OCI-M2 (cell line): ENCODE measurements around the gene GRIN3B.

Experiments used
- DNase-seq: peaks from one replicate; lab custom pipeline; 2025; ENCODE audit not compliant: unreplicated experiment; lab: John Stamatoyannopoulos, UW

GRIN3B gene

DNA sequence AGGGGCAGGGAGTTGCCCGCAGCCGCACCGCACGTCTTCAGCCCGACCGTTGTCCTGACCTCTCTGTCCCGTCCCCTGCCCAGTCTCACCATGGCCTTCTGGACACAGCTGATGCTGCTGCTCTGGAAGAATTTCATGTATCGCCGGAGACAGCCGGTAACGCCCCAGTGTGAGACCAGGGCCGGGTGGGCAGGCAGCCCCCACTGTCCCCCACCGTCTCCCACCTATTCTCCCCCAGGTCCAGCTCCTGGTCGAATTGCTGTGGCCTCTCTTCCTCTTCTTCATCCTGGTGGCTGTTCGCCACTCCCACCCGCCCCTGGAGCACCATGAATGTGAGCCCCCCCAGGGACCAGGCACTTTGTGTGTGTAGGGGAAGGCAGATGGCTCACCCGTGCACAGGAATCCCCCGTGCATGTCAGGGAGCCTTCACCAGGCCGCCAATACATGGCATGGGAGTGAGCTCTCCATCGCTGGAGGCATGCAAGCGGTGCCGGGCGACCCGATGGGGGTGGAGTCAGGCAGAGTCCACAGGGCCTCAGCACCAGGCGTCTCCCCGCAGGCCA is 41.1 kb downstream of the GRIN3B start:
- DNase-seq = no peak

DNA sequence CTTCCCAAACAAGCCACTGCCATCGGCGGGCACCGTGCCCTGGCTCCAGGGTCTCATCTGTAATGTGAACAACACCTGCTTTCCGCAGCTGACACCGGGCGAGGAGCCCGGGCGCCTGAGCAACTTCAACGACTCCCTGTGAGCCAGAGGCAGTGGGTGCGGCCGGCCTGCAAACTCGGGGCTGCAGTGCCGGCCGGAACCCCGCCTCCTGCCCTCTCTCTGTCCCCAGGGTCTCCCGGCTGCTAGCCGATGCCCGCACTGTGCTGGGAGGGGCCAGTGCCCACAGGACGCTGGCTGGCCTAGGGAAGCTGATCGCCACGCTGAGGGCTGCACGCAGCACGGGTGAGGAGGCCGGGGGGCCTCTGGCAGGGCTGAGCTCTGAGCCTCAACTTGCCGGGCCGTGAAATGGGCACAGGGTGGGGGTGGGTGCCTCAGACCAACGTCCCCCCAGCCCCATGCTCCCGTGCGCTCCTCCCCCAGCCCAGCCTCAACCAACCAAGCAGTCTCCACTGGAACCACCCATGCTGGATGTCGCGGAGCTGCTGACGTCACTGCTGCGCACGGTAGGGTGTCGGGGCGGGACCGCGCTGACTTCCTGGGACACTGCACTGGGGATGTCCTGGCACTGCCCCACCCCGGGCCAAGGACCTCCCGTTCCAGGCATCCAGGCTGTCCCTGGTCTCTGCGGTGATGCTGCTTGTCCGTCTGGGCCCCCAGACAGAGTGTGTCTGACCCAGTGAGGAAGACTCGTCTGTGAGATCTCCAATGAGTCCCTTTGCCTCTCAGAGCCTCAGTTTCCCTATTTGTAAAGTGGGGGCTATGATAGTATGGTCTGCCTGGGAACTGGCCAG is 41.8 kb downstream of the GRIN3B start:
- DNase-seq = no peak

DNA sequence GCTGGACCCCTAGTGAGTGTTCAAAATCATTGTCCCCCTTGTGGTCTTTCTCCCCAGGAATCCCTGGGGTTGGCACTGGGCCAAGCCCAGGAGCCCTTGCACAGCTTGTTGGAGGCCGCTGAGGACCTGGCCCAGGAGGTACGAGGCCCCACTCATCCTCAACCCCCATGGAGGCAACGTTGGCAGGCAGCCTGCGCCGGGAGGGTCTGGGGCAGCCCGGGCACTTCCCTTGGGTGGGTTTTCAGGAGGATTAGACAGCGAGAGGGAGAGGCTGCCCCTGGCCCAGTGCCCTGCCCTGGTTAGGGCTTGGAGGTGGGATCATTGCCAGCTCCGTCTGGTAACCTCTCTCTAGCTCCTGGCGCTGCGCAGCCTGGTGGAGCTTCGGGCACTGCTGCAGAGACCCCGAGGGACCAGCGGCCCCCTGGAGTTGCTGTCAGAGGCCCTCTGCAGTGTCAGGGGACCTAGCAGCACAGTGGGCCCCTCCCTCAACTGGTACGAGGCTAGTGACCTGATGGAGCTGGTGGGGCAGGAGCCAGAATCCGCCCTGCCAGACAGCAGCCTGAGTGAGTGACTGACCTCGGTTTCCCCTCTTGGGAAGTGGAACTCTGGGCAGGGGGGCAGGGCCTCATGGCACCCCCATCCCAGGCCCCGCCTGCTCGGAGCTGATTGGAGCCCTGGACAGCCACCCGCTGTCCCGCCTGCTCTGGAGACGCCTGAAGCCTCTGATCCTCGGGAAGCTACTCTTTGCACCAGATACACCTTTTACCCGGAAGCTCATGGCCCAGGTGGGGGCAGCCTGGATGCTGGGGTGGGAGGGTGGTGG is 42.7 kb downstream of the GRIN3B start:
- DNase-seq = no peak

DNA sequence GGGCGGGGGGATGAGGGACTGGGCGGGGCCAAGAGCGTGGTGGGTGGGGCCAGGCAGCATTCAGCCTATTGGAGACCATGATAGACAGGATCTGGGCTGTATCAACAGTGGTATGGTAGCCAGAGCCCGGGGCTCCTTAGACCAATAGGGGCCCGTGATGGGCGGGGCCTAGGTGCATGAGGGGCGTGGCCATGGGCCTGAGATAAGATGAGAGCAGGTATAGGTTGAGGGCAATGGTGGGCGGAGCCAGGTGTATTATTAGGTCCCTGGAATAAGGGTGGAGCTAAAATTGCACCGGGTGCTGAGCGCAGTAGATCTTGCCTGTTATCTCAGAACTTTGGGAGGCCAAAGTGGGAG is 45.0 kb downstream of the GRIN3B start:
- no peak for DNase-seq

DNA sequence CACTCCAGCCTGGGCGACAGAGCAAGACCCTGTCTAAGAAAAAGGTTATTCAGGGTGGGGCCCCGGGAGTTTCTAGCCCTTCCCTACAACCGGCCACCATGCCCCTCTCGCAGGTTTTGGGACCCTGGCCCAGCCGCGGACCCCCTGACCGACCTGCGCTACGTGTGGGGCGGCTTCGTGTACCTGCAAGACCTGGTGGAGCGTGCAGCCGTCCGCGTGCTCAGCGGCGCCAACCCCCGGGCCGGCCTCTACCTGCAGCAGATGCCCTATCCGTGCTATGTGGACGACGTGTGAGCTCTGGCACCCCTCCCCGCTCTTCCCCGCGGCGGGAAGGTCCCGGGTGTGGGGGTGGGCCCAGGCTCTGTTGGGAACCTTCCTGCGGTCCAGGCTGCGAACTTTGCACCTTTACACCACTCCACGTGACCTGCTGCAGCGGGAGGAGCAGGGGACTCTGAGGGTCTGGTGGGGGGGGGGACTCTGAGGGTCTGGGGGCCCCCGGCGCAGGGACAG is 46.0 kb downstream of the GRIN3B start:
- no peak for DNase-seq

DNA sequence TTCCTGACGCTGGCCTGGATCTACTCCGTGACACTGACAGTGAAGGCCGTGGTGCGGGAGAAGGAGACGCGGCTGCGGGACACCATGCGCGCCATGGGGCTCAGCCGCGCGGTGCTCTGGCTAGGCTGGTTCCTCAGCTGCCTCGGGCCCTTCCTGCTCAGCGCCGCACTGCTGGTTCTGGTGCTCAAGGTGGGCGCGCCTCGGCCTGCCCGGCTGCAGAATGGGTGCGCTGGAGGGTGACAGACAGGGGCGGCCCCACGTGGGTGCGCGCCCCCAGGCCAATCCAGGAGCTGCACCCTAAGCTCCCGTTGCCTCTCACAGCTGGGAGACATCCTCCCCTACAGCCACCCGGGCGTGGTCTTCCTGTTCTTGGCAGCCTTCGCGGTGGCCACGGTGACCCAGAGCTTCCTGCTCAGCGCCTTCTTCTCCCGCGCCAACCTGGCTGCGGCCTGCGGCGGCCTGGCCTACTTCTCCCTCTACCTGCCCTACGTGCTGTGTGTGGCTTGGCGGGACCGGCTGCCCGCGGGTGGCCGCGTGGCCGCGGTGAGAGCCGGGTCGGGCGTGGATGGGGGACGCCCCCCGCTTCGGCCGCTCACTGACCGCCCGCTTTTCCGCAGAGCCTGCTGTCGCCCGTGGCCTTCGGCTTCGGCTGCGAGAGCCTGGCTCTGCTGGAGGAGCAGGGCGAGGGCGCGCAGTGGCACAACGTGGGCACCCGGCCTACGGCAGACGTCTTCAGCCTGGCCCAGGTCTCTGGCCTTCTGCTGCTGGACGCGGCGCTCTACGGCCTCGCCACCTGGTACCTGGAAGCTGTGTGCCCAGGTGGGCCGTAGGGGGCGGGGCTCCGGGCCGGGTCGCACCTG is 46.8 kb downstream of the GRIN3B start:
- DNase-seq = no peak

DNA sequence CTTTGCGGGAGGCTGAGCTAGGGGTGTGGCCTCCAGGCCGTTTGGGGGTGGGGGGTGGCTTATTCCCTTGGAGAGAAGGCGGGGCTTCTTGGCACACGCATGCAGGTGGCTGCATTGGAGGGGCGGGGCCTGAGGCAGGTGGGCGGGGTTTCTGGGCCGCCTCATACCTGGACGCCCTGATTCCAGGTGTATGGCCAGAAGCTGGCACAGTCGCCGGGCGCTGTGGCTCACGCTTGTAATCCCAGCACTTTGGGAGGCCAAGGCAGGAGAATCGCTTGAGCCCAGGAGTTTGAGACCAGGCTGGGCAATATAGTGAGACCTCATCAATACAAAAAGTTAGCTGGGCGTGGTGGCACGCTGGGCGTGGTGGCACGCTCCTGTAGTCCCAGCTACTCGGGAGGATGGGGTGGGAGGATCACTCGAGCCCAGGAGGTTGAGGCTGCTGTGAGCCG is 47.5 kb downstream of the GRIN3B start:
- DNase-seq = no peak

DNA sequence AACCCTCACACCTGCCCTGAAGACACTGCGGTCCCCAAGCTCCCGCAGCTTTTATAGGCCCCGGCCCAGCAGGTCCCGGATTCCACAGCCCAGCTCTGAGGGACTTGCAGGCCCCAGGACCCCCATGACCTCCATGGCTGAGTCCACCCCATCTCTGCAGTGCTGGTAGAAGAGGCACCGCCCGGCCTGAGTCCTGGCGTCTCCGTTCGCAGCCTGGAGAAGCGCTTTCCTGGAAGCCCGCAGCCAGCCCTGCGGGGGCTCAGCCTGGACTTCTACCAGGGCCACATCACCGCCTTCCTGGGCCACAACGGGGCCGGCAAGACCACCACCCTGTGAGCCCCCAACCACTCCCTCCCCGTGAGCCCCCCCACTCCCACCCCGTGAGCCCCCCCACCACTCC is 48.9 kb downstream of the GRIN3B start:
- no peak for DNase-seq

DNA sequence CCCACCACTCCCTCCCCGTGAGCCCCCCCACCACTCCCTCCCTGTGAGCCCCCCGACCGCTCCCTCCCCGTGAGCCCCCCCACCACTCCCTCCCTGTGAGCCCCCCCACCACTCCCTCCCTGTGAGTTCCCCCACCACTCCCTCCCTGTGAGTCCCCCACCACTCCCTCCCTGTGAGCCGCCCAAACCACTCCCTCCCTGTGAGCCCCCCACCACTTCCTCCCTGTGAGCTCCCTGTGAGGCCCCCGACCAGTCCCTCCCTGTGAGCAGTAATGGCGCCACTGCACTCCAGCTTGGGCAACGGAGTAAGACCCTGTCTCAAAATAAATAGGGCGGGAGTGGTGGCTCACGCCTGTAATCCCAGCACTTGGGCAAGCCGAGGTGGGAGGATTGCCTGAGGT is 49.6 kb downstream of the GRIN3B start:
- DNase-seq = no peak

DNA sequence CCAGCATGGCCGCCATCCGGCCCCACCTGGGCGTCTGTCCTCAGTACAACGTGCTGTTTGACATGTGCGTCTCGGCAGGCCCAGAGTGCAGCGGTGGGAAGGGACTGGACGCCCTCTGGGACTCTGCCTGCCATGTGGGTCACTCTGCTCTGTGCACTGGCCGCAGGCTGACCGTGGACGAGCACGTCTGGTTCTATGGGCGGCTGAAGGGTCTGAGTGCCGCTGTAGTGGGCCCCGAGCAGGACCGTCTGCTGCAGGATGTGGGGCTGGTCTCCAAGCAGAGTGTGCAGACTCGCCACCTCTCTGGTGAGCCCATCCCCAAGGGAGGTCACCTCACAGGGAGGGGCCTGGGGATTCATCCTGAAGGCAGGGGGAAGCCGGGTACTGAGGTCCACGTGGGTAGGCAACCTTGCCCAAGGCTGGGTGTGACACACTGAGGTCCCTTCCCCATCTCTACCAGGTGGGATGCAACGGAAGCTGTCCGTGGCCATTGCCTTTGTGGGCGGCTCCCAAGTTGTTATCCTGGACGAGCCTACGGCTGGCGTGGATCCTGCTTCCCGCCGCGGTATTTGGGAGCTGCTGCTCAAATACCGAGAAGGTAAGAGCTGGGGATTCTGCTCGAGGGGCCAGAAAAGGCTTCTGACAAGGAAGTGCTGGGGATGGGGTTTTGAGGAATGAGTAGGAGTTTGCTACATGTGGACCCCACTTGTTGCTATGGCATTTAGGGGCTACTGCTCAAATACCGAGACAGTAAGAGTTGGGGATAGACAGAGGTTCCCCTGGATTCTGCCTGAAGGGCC is 51.0 kb downstream of the GRIN3B start:
- no peak for DNase-seq

DNA sequence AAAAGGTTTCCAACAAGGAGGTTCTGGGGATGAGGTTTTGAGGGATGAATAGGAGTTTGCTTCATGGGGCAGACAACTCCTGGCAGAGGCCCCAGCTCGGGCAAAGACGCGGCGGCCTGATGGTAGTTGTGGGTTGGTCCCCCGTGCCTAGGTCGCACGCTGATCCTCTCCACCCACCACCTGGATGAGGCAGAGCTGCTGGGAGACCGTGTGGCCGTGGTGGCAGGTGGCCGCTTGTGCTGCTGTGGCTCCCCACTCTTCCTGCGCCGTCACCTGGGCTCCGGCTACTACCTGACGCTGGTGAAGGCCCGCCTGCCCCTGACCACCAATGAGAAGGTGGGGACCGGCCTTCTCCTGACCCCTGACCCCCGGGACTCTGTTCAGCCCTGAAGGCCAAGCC is 51.6 kb downstream of the GRIN3B start:
- no peak for DNase-seq

DNA sequence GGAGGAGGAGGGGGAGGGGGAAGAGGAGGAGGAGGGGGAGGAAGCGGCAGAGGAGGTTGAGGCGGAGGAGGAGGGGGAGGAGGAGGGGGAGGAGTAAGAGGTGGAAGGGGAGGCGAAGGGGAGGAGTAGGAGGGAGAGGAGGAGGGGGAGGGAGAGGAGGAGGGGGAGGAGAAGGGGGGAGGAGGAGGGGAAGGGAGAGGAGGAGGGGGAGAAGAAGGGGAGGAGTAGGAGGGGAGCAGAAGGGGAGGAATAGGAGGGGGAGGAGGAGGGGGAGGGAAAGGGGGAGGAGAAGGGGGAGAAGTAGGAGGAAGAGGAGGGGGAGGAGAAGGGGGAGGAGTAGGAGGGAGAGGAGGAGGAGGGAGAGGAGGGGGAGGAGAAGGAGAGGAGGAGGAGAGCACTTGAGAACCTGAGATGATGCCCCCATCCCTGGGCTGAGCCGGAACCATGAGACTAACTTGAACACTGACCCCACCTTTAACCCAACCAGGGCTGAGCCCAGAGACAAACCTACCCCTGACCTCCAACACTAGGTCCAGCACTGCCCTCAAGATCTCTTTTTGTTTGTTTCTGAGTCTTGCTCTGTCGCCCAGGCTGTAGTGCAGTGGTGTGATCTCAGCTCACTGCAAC is 52.2 kb downstream of the GRIN3B start:
- no peak for DNase-seq

DNA sequence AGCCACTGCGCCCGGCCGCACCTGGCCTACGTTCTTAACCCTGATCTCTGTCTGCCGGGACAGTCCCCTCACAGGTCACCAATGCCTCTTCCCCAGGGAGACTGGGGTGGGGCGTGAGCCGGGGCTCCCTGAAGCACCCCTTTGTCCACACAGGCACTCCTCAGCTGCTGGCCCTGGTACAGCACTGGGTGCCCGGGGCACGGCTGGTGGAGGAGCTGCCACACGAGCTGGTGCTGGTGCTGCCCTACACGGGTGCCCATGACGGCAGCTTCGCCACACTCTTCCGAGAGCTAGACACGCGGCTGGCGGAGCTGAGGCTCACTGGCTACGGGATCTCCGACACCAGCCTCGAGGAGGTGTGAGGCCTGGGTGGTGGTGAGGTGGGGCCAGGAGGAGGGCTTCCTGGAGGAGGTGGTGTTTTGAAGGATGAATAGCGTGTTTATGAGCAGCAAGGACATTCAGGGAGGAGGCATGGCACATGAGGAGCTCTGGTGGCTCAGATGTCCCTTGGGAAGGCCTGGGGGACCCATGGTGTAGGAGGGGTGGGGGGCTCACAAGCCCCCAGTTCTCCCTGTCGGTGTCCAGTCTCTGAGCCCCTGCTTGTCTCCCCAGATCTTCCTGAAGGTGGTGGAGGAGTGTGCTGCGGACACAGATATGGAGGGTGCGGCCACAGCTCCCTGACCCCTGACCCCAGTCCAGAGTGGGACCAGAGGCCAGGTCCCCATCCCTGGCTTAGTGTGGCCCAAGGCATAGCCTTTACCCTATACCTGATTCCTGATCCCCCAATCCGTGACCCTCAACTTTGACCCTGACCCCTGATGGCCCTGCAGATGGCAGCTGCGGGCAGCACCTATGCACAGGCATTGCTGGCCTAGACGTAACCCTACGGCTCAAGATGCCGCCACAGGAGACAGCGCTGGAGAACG is 53.2 kb downstream of the GRIN3B start:
- DNase-seq = no peak

DNA sequence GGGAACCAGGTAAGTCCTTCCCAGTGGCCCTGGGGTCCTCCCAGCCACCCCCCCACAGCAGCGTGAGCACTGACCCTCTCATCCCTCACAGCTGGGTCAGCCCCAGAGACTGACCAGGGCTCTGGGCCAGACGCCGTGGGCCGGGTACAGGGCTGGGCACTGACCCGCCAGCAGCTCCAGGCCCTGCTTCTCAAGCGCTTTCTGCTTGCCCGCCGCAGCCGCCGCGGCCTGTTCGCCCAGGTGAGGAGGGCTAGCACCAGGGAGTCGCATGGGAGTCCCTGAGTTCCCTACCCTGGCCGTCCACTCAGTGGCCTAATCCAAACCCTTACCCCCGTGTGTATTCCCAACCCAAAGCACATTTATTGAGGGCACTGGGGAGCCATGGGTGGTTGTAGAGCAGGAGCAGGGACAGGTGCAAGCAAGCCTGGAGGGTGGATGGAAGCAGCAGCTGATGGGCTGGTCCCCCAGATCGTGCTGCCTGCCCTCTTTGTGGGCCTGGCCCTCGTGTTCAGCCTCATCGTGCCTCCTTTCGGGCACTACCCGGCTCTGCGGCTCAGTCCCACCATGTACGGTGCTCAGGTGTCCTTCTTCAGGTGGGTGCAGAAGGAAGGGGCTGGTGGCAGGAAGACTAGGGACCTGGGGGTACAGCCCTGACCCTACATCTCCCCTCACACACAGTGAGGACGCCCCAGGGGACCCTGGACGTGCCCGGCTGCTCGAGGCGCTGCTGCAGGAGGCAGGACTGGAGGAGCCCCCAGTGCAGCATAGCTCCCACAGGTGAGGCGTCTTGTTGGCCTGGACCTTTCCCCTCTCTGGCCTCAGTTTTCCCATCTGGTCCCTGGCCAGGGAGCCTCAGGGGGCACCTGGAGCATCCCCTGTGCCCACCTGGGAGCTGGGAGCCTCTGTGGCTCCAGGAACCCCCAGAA is 54.1 kb downstream of the GRIN3B start:
- DNase-seq = no peak

DNA sequence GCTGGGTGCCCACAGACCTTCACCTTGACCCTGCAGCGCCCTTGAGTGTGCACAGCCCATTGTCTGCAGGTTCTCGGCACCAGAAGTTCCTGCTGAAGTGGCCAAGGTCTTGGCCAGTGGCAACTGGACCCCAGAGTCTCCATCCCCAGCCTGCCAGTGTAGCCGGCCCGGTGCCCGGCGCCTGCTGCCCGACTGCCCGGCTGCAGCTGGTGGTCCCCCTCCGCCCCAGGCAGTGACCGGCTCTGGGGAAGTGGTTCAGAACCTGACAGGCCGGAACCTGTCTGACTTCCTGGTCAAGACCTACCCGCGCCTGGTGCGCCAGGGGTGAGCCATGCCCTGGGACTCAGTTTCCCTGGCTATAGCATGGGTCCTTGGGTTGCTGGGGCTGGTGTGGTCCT is 54.8 kb downstream of the GRIN3B start:
- no peak for DNase-seq

DNA sequence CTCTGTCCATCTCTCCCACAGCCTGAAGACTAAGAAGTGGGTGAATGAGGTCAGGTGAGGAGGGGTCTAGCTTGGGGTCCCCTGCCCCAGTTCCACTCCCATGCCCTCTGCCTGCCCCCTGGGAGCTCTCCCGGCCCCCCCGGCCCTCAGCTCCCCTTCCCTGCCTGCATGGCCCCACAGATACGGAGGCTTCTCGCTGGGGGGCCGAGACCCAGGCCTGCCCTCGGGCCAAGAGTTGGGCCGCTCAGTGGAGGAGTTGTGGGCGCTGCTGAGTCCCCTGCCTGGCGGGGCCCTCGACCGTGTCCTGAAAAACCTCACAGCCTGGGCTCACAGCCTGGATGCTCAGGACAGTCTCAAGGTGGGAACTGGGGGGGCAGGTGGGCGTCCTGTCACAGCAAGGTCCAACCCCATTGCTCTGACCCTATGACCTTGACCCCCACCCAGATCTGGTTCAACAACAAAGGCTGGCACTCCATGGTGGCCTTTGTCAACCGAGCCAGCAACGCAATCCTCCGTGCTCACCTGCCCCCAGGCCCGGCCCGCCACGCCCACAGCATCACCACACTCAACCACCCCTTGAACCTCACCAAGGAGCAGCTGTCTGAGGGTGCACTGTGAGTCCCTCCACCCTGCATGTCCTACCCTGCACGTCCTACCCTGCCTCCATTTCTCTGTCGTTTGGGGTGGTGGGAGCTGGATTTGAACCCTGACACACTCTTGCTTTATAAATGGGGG is 55.8 kb downstream of the GRIN3B start:
- DNase-seq = no peak
